B cell (primary cell): ENCODE results near the gene DHX15. TPM values are rescaled to one million over a fixed set of nuclear protein-coding genes. Genes with fewer than 3 reads are reported as not detected.

Experiments
- ATAC-seq: fragments of 200-7000 bp; cut with Tn5 transposase; one replicate; pipeline ENCODE4 v1.10.0; 2021; ENCODE audit warnings: low read depth, mild to moderate bottlenecking, moderate number of reproducible peaks, moderate library complexity
- CTCF ChIA-PET: fragments of 350-600 bp; sonication (Branson Sonifier 250); formaldehyde crosslinking; loops from one replicate; lab custom pipeline; 2021; ENCODE audit warnings: antibody characterized with exemption, inconsistent platforms; lab: Charles Lee
- POLR2A ChIA-PET: fragments of 350-600 bp; sonication (Branson Sonifier 250); formaldehyde crosslinking; loops from one replicate; lab custom pipeline; 2021; ENCODE audit warnings: antibody characterized with exemption; lab: Charles Lee
- DNase-seq: peaks from one replicate; pipeline ENCODE4 v3.0.0; 2013
- H2AFZ ChIP-seq: 2 replicates; pipeline ENCODE4 v1.6.1; 2012; ENCODE audit warnings: mild to moderate bottlenecking, low read depth, low read length; ENCODE audit not compliant: insufficient read depth, poor library complexity, severe bottlenecking
- H3K27ac ChIP-seq, 2 donors: 1 replicate in 1 of 2; 2 replicates in 1 of 2; pipeline ENCODE4 v1.5.1; 2012 to 2013; ENCODE audit warnings: low read length in 2 of 2, mild to moderate bottlenecking in 2 of 2, moderate library complexity in 1 of 2
- H3K27me3 ChIP-seq, 4 experiments: fragments of 200-600 bp in 1 of 4; sonication (generic) in 1 of 4; replicated peaks in 1 of 4; 1 replicate in 2 of 4; 2 replicates in 2 of 4; pipeline versions ENCODE4 v1.6.1 to v1.7.0; 2013 to 2016; ENCODE audit warnings: low read length in 3 of 4, mild to moderate bottlenecking in 2 of 4, mixed read lengths in 1 of 4, moderate library complexity in 1 of 4; ENCODE audit not compliant: insufficient read depth in 4 of 4, control insufficient read depth in 3 of 4; ENCODE audit errors: control extremely low read depth in 1 of 4
- H3K36me3 ChIP-seq, 2 experiments: replicated peaks in 1 of 2; 1 replicate in 1 of 2; 2 replicates in 1 of 2; pipeline versions ENCODE4 v1.6.1 to v1.7.1; 2013; ENCODE audit warnings: low read length in 1 of 2; ENCODE audit not compliant: insufficient read depth in 2 of 2, control insufficient read depth in 1 of 2; ENCODE audit errors: control extremely low read depth in 1 of 2, extremely low read depth in 1 of 2
- H3K4me1 ChIP-seq, 2 donors: fragments of 200-600 bp in 1 of 2; sonication (generic) in 1 of 2; 1 replicate in 1 of 2; 2 replicates in 1 of 2; pipeline versions ENCODE4 v1.5.1 to v1.6.1; 2013 to 2017; ENCODE audit warnings: low read length in 2 of 2; ENCODE audit not compliant: control insufficient read depth in 2 of 2, insufficient read depth in 2 of 2
- H3K4me2 ChIP-seq: replicated peaks from 2 replicates; pipeline ENCODE3; 2012; ENCODE audit warnings: mild to moderate bottlenecking, low read depth, low read length; ENCODE audit not compliant: poor library complexity, severe bottlenecking
- H3K4me3 ChIP-seq, 5 experiments: fragments of 200-600 bp in 1 of 5; sonication (generic) in 1 of 5; 1 replicate in 3 of 5; 2 replicates in 2 of 5; pipeline versions ENCODE4 v1.5.1 to v1.7.0; 2011 to 2016; ENCODE audit warnings: low read length in 4 of 5, mild to moderate bottlenecking in 4 of 5, low read depth in 2 of 5, control low read depth in 1 of 5, moderate library complexity in 1 of 5; ENCODE audit not compliant: insufficient read depth in 1 of 5; ENCODE audit errors: control extremely low read depth in 1 of 5, extremely low read depth in 1 of 5
- H3K79me2 ChIP-seq: fragments of 200-600 bp; sonication (generic); one replicate; pipeline ENCODE4 v1.6.0; 2016; ENCODE audit warnings: low read length; ENCODE audit not compliant: control insufficient read depth, insufficient read depth
- H3K9ac ChIP-seq: fragments of 200-600 bp; sonication (generic); 2 replicates; pipeline ENCODE4 v1.6.1; 2017; ENCODE audit warnings: mild to moderate bottlenecking, low read length, moderate library complexity
- H3K9me3 ChIP-seq, 3 donors: one replicate each; pipeline versions ENCODE4 v1.6.1 to v1.7.1; 2013; ENCODE audit warnings: low read length in 2 of 3; ENCODE audit not compliant: control insufficient read depth in 2 of 3, insufficient read depth in 1 of 3; ENCODE audit errors: control extremely low read depth in 1 of 3
- H4K20me1 ChIP-seq: 2 replicates; pipeline ENCODE4 v1.6.0; 2012; ENCODE audit warnings: mild to moderate bottlenecking, low read length; ENCODE audit not compliant: insufficient read depth, control insufficient read depth, poor library complexity, severe bottlenecking
- H3K27ac Mint-ChIP-seq: one replicate; pipeline ENCODE4 v1.8.0; 2021; ENCODE audit warnings: mixed read lengths
- H3K27me3 Mint-ChIP-seq: one replicate; pipeline ENCODE4 v1.8.0; 2021; ENCODE audit warnings: mixed read lengths
- H3K4me1 Mint-ChIP-seq: one replicate; pipeline ENCODE4 v1.8.0; 2021; ENCODE audit warnings: mixed read lengths
- H3K4me3 Mint-ChIP-seq: one replicate; pipeline ENCODE4 v1.8.0; 2021; ENCODE audit warnings: mixed read lengths
- H3K9me3 Mint-ChIP-seq: one replicate; pipeline ENCODE4 v1.8.0; 2022; ENCODE audit warnings: mixed read lengths; ENCODE audit not compliant: insufficient read depth
- EZH2 ChIP-seq: IDR thresholded peaks from 2 replicates; pipeline ENCODE4 v1.6.1; 2012; ENCODE audit warnings: borderline replicate concordance, low read depth, mild to moderate bottlenecking, moderate library complexity, low read length; ENCODE audit not compliant: insufficient read depth, poor library complexity, severe bottlenecking
- WGBS: methylation state at CpG from one replicate; pipeline ENCODE4 v1.1.5; 2013; ENCODE audit warnings: missing lambda C conversion rate; ENCODE audit not compliant: insufficient coverage; 5-methylcytosine and 5-hydroxymethylcytosine counted together
- intact Hi-C: fragments of 100-400 bp; cut with micrococcal nuclease; formaldehyde crosslinking; loops from one replicate; pipeline ENCODE4 v1.10.0; 2022
- polyA plus RNA-seq: library from polyadenylated mRNA; depleted of rRNA; stranded (reverse); fragments of >200 nt; gene quantifications from 2 replicates; pipeline ENCODE4 v1.2.3, GENCODE V29; 2012
- total RNA-seq, 2 donors: library from RNA; stranded (reverse); fragments of 120-200 nt in 1 of 2; gene quantifications; 1 replicate in 1 of 2; 2 replicates in 1 of 2; pipeline versions ENCODE4 v1.2.3 to v1.2.4, GENCODE V29; 2013 to 2022
- TF ChIP-seq, protein P1 (sequence below): fragments of 200-600 bp; IDR thresholded peaks from one replicate; pipeline ENCODE4 v1.8.0; 2022; ENCODE audit warnings: antibody characterized with exemption, mild to moderate bottlenecking

Gene DHX15
- total and polyA plus RNA-seq, 2 donors (not counting 1 experiment from before 2014, with no cell fraction given) = 58.8 to 162 TPM

GRCh38 chr4:24604558-24605214, 20.3 kb upstream of the DHX15 start:
- no peak overlapping the region for H3K4me3 Mint-ChIP-seq
- peaks cover 0 to 3% (median 2%) of the 10 kb centered on the region in 3 donors for H3K9me3 ChIP-seq
- no peak overlapping the region for H3K27ac ChIP-seq
- ATAC-seq (no peak), DNase-seq (no peak)
- no peaks in the 10 kb centered on the region for H4K20me1 ChIP-seq
- H3K4me3 ChIP-seq = no peak overlapping the region
- intact Hi-C loops = no loop called here
- WGBS = 44% methylated on average over 1 of the region's 4 CpGs
- no peaks in the 10 kb centered on the region for H3K4me1 Mint-ChIP-seq
- ChIA-PET CTCF (no interaction called here), POLR2A (no interaction called here)
- H3K9me3 Mint-ChIP-seq = peaks cover 6% of the 10 kb centered on the region
- H3K4me1 ChIP-seq = no peaks in the 10 kb centered on the region
- H3K27me3 ChIP-seq = peaks cover 0 to 7% (median 2%) of the 10 kb centered on the region in 4 experiments
- H3K27ac Mint-ChIP-seq = no peak overlapping the region
- H3K4me2 ChIP-seq = no peak overlapping the region
- no peak for TF ChIP-seq EZH2
- TF ChIP-seq, protein P1, sequence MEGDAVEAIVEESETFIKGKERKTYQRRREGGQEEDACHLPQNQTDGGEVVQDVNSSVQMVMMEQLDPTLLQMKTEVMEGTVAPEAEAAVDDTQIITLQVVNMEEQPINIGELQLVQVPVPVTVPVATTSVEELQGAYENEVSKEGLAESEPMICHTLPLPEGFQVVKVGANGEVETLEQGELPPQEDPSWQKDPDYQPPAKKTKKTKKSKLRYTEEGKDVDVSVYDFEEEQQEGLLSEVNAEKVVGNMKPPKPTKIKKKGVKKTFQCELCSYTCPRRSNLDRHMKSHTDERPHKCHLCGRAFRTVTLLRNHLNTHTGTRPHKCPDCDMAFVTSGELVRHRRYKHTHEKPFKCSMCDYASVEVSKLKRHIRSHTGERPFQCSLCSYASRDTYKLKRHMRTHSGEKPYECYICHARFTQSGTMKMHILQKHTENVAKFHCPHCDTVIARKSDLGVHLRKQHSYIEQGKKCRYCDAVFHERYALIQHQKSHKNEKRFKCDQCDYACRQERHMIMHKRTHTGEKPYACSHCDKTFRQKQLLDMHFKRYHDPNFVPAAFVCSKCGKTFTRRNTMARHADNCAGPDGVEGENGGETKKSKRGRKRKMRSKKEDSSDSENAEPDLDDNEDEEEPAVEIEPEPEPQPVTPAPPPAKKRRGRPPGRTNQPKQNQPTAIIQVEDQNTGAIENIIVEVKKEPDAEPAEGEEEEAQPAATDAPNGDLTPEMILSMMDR = no peak
- H3K27me3 Mint-ChIP-seq = peaks cover 24% of the 10 kb centered on the region
- H3K36me3 ChIP-seq = no peaks in the 10 kb centered on the region
- no peak overlapping the region for H2AFZ ChIP-seq
- no peak overlapping the region for H3K9ac ChIP-seq
- H3K79me2 ChIP-seq = no peaks in the 10 kb centered on the region

DNA sequence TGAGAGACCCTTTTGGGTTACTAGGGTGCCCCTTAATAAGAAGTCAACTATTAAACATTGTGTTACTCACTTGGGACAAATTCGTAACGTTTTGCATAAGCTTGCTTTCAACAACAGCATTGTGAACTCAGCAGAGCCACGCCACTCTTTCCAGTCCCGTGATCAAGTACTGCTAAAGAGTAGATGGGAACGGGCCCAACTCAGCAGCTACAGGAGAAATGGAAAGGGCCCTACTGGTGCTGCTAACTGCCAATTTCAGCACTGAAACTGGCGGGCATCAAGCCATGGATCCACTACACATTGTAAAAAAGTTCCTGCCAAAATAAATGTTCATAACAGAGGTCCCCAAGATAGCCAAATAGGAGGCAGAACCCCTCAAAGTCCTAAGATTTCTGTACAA, 19.0 kb upstream of the DHX15 start:
- H3K9me3 Mint-ChIP-seq = peaks cover 6% of the 10 kb centered on the region
- 95% methylated on average over 6 of the region's 6 CpGs for WGBS
- intact Hi-C loops = no loop called here

More for the DNA sequence above, 19.0 kb upstream of the DHX15 start:
- DNase-seq (no peak), ATAC-seq (no peak)
- Mint-ChIP-seq H3K27me3 (peaks cover 19% of the 10 kb centered on the region), H3K4me1 (no peaks in the 10 kb centered on the region), H3K27ac (no peak overlapping the region), H3K4me3 (no peak overlapping the region)
- CTCF ChIA-PET = no interaction called here
- POLR2A ChIA-PET = no interaction called here
- Histone ChIP-seq H3K27me3 (peaks cover 0 to 5% (median 2%) of the 10 kb centered on the region in 4 experiments), H3K36me3 (no peaks in the 10 kb centered on the region), H3K4me3 (no peak overlapping the region), H2AFZ (no peak overlapping the region), H3K4me1 (no peaks in the 10 kb centered on the region), H3K79me2 (no peaks in the 10 kb centered on the region), H3K27ac (no peak overlapping the region), H3K9me3 (peaks cover 0 to 11% (median 2%) of the 10 kb centered on the region in 3 donors), H3K4me2 (no peak overlapping the region), H3K9ac (no peak overlapping the region), H4K20me1 (no peaks in the 10 kb centered on the region)
- TF ChIP-seq EZH2 = no peak
- TF ChIP-seq, protein P1 = no peak
